Stimulated activated CD4-positive, alpha-beta T cell treated with anti-CD3 and anti-CD28 coated beads, Interleukin-2, amount 100 ng/mL, for 4 hours (primary cell): ENCODE measurements around the gene NSDHL.
"Not testable (repeated sequence)": the region's sequence is repeated elsewhere in the genome, so short reads cannot be mapped to it uniquely, and the experiment has no call there.

Source experiments
- DNase-seq: peaks from one replicate; pipeline ENCODE4 v3.0.0-alpha.2; 2020; ENCODE audit warnings: low read depth

NSDHL gene

GRCh38 chrX:152830312-152831305 lies at the start of gene NSDHL, which contains the start of gene CETN2:
Gene NSDHL (plus strand): TSS chrX:152831063. CDS start chrX:152846325, 15,262 bp downstream.
Gene CETN2 (minus strand): TSS chrX:152830757. CDS start chrX:152830710, 47 bp downstream.
- DNase-seq, result peak; percentile 89

GRCh38 chrX:152787062-152787461 lies 43.8 kb upstream of the NSDHL start:
- DNase-seq, result not testable (repeated sequence)

DNA sequence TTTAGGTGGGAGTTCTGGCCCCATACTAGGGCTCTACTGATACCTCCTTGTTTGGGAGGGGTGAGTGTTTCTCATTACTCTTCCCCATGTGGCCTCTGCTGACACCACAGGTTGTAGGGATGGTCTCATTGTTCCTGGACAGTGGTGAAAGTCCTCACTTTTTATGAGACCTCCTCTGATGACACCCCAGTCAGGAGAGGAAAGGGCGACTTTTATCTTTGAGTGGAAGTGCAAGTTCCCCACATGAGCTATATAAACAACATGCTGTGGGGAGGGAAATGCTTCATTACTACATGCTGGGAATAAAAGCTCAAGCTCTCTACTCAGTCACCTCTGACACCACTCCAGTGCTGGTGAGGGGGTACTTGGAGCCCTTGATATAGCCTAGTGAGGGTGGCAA lies 31.9 kb upstream of the NSDHL start:
- DNase-seq, result no peak

DNA sequence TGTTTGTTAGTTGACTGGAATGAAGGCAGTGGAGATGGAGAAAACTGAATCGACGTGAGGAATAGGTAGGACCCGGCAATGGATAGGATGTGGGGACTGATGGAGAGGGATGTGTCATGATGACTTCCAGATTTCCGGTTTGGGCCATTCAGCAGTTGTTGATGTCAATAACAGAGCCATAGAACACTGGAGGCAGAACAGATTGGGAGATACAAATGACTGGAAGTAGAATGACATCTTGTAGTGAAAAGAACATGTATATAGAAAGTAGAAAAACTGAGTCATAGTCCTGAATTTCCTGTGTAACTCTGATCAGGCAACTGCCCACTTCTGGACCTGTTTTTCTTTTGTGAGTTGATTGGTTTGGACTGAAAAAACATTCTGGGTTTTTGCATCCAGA lies 24.8 kb upstream of the NSDHL start:
- DNase-seq, result no peak

GRCh38 chrX:152810403-152810802 lies 20.5 kb upstream of the NSDHL start:
- DNase-seq, result no peak

- no peak for DNase-seq
Measured at GRCh38 chrX:152813206-152813605, 17.7 kb upstream of the NSDHL start.

DNA sequence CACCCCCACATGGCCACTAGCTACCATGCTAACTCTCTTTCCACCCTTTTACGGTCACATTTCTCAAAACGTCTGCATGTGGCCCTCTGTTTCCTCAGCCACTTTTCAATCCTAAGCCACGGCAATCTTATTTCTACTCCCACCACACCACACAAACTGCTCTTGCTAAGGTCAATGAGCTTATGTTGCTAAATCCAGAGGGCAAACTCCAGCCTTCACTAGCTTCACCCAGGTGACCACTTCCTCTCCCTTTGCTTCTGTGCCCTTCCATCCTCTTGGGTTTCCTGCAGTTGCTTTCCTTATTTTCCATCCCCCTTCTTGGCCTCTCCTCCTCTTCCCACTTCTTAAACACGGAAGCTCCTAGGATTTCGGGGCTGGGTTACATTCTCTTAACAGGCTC lies 16.8 kb upstream of the NSDHL start:
- no peak for DNase-seq

GRCh38 chrX:152817078-152817764 lies 13.6 kb upstream of the NSDHL start:
- no peak for DNase-seq

DNA sequence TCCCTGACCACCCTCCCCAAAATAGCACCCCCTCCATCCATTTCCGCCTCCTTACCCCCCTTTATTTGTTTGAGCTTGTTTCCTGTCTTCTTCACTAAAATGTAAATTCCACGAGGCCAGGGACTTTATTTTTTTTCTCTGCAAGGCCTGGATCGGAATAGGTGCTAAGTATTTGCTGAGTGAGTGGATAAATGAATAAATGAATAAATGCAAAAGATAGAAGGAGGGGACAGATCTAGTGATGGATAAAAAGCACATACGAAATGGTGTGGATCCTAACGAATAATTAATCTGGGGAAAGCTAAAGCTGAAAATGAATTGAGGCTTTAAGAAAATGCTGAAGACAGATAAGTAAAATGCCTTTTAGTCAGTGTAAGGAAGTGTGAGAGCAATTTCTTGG lies 12.5 kb upstream of the NSDHL start:
- no peak for DNase-seq

GRCh38 chrX:152819266-152819665 lies 11.6 kb upstream of the NSDHL start:
- DNase-seq, result no peak

GRCh38 chrX:152819732-152820131 lies 11.1 kb upstream of the NSDHL start:
- DNase-seq, result no peak

GRCh38 chrX:152821145-152821765 lies 9.6 kb upstream of the NSDHL start:
- no peak for DNase-seq

DNA sequence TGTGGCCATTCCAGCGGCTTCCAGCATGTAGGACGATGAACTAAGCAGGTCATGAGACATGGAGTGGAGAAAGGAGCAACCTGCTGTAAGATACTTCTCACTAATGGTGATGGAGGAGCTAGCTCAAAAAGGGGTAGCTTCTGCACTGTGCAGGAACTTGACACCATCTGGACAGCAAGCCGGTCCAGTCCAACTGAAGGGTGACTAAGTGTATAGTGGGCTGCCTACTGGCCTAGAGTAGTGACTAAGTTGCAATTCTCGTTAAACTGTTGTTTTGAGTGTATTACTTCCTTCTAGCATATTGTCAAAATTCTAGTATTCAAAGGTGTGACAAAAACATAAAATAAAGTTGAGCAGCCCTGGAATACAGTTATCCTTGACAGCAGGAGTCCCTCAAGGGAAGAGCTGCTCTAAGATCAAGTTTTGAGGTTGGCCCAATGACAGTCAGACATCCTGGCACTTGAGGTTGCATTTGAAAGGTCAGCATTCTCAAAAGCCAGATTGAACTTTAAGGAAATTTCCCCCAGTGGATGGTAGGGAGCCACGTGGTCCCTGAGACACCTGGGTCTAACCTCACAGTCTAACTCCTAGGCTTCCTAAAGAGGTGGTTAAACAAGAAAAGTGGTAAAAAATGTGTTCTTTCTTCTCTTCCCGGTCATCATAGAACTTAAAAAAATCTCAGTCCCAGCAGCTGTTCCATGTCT lies 8.3 kb upstream of the NSDHL start:
- DNase-seq, result no peak

DNA sequence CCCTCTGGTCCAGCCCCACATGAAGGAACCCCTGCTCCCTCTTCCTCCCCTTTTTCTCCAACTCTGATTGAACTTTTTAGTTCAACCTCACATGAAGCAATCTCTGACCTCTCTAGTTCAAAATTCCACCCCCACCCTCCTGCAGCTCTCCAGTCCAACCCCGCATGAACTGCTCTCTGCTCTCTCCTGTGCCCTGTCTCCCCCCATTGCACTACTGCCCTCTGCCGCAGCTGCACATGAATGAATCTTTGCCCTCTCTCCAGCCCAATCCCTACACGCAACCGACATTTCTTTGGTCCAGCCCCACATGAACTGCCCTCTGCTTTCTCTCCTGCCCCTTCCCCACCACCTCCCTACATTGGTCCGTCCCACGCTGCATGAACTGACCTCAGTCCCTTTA lies 7.2 kb upstream of the NSDHL start:
- no peak for DNase-seq

DNA sequence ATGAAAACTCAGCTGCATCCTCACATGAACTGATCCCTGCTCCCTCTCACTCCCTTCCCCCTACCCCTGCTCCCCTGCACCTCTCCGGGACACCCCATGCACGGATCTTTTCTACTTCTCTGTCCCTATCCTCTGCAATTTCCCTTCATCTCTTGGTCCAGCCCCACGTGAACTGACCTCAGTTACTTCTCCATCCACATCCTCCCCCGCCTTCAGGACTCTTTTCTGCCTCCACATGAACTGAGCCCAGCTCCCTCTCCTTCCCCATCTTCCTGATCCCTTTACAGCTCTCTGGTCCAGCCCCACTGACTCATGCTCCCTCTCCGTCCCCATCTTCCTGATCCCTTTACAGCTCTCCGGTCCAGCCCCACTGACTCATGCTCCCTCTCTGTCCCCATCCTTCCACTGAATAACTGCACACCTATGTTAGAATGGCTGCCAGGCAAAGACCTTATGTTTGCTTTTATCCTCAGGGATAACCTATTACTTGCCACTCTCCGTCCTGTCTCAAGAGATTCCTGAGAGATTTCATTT lies 6.0 kb upstream of the NSDHL start:
- no peak for DNase-seq

DNA sequence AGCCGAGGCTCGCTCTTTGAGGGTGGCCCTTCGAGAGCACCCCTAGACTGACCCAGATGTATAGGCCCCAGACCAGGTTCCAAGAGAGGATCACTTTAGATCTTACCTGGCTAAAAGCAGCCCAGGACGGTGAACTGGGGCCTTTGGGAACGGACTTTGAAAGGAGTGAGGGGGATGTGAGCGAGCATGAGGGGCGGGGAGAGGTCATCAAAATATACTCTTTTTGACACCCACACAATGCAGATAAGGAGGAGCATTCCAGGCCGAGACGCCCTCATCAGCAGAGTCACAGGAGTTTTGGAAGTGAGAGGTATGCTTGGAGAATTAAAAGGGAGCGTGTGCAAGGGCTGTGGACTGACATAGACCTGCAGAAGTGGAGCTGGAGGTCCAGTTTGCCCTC lies 528 bp downstream of the NSDHL start:
- DNase-seq, result no peak

DNA sequence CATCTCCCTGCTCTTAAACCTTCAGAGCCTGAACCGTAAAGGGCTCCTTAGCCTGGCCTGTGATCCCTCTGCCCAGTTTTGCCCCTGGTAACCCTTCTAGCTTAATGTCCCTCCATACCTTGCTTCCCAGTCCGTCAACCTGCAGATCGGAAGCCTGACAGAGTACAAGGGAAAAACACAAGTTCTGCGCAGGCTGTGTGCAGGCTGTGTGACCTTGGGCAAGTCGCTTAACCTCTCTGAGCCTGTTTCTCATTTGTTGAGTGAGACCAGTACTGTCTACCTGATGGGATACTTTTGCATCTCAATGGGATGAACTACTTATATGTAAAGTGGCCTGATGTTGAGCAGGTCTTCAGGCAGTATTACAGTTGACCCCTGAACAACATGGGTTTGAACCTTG lies 1.7 kb downstream of the NSDHL start:
- DNase-seq, result no peak

DNA sequence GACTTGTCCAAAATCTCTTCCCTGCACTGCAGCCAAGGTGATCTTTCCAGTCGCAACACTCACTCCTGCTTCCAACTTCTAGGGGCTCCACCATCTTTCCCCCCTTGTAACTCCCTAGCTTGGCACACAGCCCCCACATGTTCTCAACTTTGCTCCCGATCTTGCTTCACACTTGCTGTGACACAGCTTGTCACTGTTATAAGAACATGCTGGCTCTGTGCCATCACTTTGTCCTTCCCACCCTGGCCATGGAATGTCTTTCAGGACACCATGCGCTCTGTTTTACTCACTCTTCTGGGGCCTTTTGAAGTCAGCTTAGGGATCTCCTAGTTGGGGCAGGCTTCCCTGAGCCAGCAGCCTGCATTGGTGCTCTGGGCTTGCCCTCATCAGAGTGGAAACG lies 2.5 kb downstream of the NSDHL start:
- no peak for DNase-seq

GRCh38 chrX:152835470-152835869 lies 4.6 kb downstream of the NSDHL start:
- DNase-seq, result not testable (repeated sequence)

DNA sequence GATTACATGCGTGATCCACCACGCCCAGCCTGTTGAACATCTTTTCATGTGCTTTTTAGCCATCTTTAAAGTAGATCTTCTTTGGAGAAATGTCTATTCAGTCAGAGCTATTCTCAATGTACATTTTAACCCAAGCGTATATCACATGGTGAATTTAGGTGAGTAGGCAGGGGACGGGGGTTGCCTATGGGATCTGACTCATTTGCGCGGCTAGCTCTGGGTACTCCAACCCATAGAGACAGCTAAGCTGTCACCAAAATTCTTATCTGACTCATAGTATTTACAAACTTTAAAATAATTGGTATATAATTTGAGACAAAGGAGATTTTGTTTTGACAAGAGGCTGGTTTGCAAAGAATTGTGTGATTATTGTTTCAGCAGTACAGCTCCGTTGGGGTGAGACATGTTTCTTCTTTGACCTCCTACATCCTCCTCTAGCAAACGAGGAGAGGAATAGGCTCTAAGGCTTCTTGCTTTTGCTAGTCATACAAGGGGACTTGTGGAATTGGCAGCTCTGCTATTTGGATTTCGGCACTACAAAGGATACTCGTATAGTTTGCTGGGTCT lies 12.0 kb downstream of the NSDHL start:
- DNase-seq, result no peak

DNA sequence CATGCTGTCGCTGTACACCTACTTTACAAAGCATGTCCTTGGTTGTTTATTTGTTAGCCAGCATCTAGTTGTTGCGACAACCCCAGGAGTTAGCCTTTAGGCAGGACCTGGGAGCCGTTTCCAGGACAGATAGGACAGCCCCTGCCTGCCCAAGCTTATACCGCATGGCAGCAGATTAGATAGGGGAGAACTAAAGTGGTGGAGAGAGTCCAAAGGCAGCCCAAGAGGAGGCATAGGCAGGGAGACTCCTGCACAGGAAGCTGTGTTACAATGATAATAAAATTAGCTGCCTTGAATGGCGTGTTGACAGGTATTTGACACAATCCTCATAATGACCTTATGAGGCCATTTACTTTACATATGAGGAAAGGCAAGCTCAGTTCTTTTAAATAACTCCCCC lies 13.0 kb downstream of the NSDHL start:
- DNase-seq, result no peak
